ENCODE results near the gene TMEM164. TPM values are rescaled to one million over a fixed set of nuclear protein-coding genes. Genes with fewer than 3 reads are reported as not detected.

The TMEM164 gene
- polyA plus RNA-seq, 2 donors, result 7.1 to 11.9 TPM

DNA sequence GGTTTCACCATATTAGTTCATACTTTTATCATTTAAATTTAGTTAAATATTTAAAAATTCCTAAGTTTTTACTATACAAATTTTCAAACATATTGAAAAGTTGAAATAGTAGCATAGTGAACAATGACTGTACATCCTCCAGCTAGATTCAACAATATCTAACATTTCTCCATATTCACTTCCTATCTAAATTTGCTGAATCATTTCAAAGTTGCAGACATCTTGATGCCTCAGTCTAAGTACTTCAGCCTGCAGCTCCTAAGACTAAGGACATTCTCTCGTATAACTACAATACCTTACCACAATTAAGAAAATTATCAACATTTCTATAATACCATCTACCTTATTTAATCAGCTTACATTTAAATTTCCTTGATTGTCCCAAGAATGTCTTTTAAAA lies 132.7 kb downstream of the TMEM164 start:
- no peaks in the 10 kb centered on the region for H3K4me1 ChIP-seq (ENCODE audit: control insufficient read depth in 2 of 2, insufficient read depth in 2 of 2, low read length in 1 of 2)
- no peaks in the 10 kb centered on the region for H3K27me3 ChIP-seq (ENCODE audit: control insufficient read depth in 1 of 2, insufficient read depth in 2 of 2, low read length in 2 of 2)
- H3K4me3 ChIP-seq (ENCODE audit: low read depth in 1 of 2, low read length in 2 of 2), result no peak overlapping the region
- 84 to 96% methylated on average over 1 of the region's 1 CpG for WGBS, 2 donors
- no peaks in the 10 kb centered on the region for H3K36me3 ChIP-seq (ENCODE audit: control insufficient read depth in 2 of 2, insufficient read depth in 2 of 2, low read length in 1 of 2)
- H3K9me3 ChIP-seq (ENCODE audit: control insufficient read depth in 2 of 2, insufficient read depth in 1 of 2, low read depth in 1 of 2, low read length in 1 of 2), result no peaks in the 10 kb centered on the region
- H3K27ac ChIP-seq (ENCODE audit: low read depth in 2 of 2, low read length in 1 of 2), result no peak overlapping the region

- Histone ChIP-seq H3K27me3 (ENCODE audit: control insufficient read depth in 1 of 2, insufficient read depth in 2 of 2, low read length in 2 of 2) (no peaks in the 10 kb centered on the region), H3K4me1 (ENCODE audit: control insufficient read depth in 2 of 2, insufficient read depth in 2 of 2, low read length in 1 of 2) (no peaks in the 10 kb centered on the region), H3K9me3 (ENCODE audit: control insufficient read depth in 2 of 2, insufficient read depth in 1 of 2, low read depth in 1 of 2, low read length in 1 of 2) (no peaks in the 10 kb centered on the region), H3K4me3 (ENCODE audit: low read depth in 1 of 2, low read length in 2 of 2) (no peak overlapping the region), H3K36me3 (ENCODE audit: control insufficient read depth in 2 of 2, insufficient read depth in 2 of 2, low read length in 1 of 2) (no peaks in the 10 kb centered on the region), H3K27ac (ENCODE audit: low read depth in 2 of 2, low read length in 1 of 2) (no peak overlapping the region)
- 67 to 92% methylated on average over 4 of the region's 4 CpGs for WGBS, 2 donors
Measured at GRCh38 chrX:110136136-110136535, 133.2 kb downstream of the TMEM164 start.

DNA sequence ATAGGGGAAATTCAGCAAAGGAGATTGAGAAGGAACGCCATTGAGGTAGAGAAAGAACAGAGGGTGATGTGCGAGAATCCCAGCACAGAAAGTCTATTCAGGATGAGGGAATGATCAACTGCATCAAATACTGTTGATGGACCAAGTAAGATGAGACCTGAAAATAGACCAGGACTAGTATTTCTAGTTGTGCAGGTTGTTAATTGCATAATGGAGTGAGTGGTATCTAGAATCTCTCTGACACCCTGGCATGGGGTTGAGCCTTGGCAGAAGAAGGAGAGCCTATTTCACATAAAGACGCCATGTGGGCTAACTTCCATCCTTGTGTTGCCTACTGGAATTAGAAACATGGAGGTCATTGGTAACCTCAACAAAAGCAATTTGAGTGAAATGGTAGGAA lies 135.6 kb downstream of the TMEM164 start:
- peaks cover 0 to 6% of the 10 kb centered on the region in 2 donors for H3K4me1 ChIP-seq (ENCODE audit: control insufficient read depth in 2 of 2, insufficient read depth in 2 of 2, low read length in 1 of 2)
- no peak overlapping the region for H3K4me3 ChIP-seq (ENCODE audit: low read depth in 1 of 2, low read length in 2 of 2)
- no peak overlapping the region for H3K27ac ChIP-seq (ENCODE audit: low read depth in 2 of 2, low read length in 1 of 2)
- no peaks in the 10 kb centered on the region for H3K9me3 ChIP-seq (ENCODE audit: control insufficient read depth in 2 of 2, insufficient read depth in 1 of 2, low read depth in 1 of 2, low read length in 1 of 2)
- 79 to 91% methylated on average over 3 of the region's 3 CpGs for WGBS, 2 donors
- H3K27me3 ChIP-seq (ENCODE audit: control insufficient read depth in 1 of 2, insufficient read depth in 2 of 2, low read length in 2 of 2), result no peaks in the 10 kb centered on the region
- no peaks in the 10 kb centered on the region for H3K36me3 ChIP-seq (ENCODE audit: control insufficient read depth in 2 of 2, insufficient read depth in 2 of 2, low read length in 1 of 2)

- no peaks in the 10 kb centered on the region for H3K27me3 ChIP-seq (ENCODE audit: control insufficient read depth in 1 of 2, insufficient read depth in 2 of 2, low read length in 2 of 2)
- no peaks in the 10 kb centered on the region for H3K9me3 ChIP-seq (ENCODE audit: control insufficient read depth in 2 of 2, insufficient read depth in 1 of 2, low read depth in 1 of 2, low read length in 1 of 2)
- H3K36me3 ChIP-seq (ENCODE audit: control insufficient read depth in 2 of 2, insufficient read depth in 2 of 2, low read length in 1 of 2), result no peaks in the 10 kb centered on the region
- peaks cover 0 to 6% of the 10 kb centered on the region in 2 donors for H3K4me1 ChIP-seq (ENCODE audit: control insufficient read depth in 2 of 2, insufficient read depth in 2 of 2, low read length in 1 of 2)
- H3K27ac ChIP-seq (ENCODE audit: low read depth in 2 of 2, low read length in 1 of 2), result no peak overlapping the region
- no peak overlapping the region for H3K4me3 ChIP-seq (ENCODE audit: low read depth in 1 of 2, low read length in 2 of 2)
- 57 to 90% methylated on average over 1 of the region's 1 CpG for WGBS, 2 donors
Measured at GRCh38 chrX:110139172-110139571, 136.3 kb downstream of the TMEM164 start.

GRCh38 chrX:110142096-110142495 lies 139.2 kb downstream of the TMEM164 start:
- WGBS, 2 donors, result 28 to 57% methylated on average over 5 of the region's 5 CpGs
- H3K27me3 ChIP-seq (ENCODE audit: control insufficient read depth in 1 of 2, insufficient read depth in 2 of 2, low read length in 2 of 2), result no peaks in the 10 kb centered on the region
- H3K36me3 ChIP-seq (ENCODE audit: control insufficient read depth in 2 of 2, insufficient read depth in 2 of 2, low read length in 1 of 2), result peaks cover 0 to 2% of the 10 kb centered on the region in 2 donors
- no peaks in the 10 kb centered on the region for H3K9me3 ChIP-seq (ENCODE audit: control insufficient read depth in 2 of 2, insufficient read depth in 1 of 2, low read depth in 1 of 2, low read length in 1 of 2)
- H3K27ac ChIP-seq (ENCODE audit: low read depth in 2 of 2, low read length in 1 of 2), result peak overlapping the region in 1 of 2 donors; percentile 31
- H3K4me1 ChIP-seq (ENCODE audit: control insufficient read depth in 2 of 2, insufficient read depth in 2 of 2, low read length in 1 of 2), result peaks cover 0 to 8% of the 10 kb centered on the region in 2 donors
- no peak overlapping the region for H3K4me3 ChIP-seq (ENCODE audit: low read depth in 1 of 2, low read length in 2 of 2)

DNA sequence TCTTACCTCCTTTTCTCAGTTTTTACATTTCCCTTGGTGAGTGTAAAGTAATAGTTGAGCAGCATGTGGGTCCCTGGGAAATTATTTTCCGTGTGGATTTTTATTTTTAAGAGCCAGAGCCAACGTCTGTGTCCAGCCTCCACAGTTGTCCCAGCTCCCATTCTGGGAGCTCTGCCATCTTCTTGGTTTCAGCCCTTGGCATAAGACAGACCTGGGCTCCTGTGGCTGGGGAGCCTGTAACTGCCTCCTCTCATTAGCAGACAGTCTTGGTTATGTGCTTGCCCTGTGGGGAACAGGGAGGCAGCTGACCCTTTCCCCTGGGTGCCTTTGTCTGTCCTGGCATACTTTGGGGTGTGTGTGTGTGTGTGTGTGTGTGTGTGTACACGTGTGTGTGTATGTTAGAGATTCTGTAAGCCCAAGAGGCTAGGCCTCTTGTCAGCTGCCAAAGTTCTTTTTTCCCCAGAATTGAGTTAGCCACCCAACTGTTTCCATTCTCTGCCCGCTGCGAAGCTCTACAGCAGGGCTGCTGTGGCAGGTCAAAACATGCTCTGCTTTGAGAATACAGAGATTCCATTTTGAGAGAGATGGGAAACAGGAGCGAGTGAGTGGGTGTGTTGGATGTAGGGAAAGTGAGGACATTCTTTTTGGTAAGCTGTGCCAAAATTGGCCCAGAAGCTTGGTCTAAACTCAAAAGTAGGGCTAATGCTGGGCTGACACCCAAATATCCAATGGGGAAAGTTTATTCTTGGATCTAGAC lies 140.7 kb downstream of the TMEM164 start:
- H3K27me3 ChIP-seq (ENCODE audit: control insufficient read depth in 1 of 2, insufficient read depth in 2 of 2, low read length in 2 of 2), result no peaks in the 10 kb centered on the region
- 38 to 50% methylated on average over 6 of the region's 6 CpGs for WGBS, 2 donors
- no peak overlapping the region for H3K4me3 ChIP-seq (ENCODE audit: low read depth in 1 of 2, low read length in 2 of 2)
- H3K27ac ChIP-seq (ENCODE audit: low read depth in 2 of 2, low read length in 1 of 2), result peak overlapping the region in 1 of 2 donors; percentile 52
- peaks cover 0 to 8% of the 10 kb centered on the region in 2 donors for H3K4me1 ChIP-seq (ENCODE audit: control insufficient read depth in 2 of 2, insufficient read depth in 2 of 2, low read length in 1 of 2)
- H3K36me3 ChIP-seq (ENCODE audit: control insufficient read depth in 2 of 2, insufficient read depth in 2 of 2, low read length in 1 of 2), result peaks cover 0 to 2% of the 10 kb centered on the region in 2 donors
- H3K9me3 ChIP-seq (ENCODE audit: control insufficient read depth in 2 of 2, insufficient read depth in 1 of 2, low read depth in 1 of 2, low read length in 1 of 2), result no peaks in the 10 kb centered on the region

- H3K4me3 ChIP-seq (ENCODE audit: low read depth in 1 of 2, low read length in 2 of 2), result no peak overlapping the region
- peaks cover 0 to 8% of the 10 kb centered on the region in 2 donors for H3K4me1 ChIP-seq (ENCODE audit: control insufficient read depth in 2 of 2, insufficient read depth in 2 of 2, low read length in 1 of 2)
- no peak overlapping the region for H3K27ac ChIP-seq (ENCODE audit: low read depth in 2 of 2, low read length in 1 of 2)
- peaks cover 0 to 2% of the 10 kb centered on the region in 2 donors for H3K27me3 ChIP-seq (ENCODE audit: control insufficient read depth in 1 of 2, insufficient read depth in 2 of 2, low read length in 2 of 2)
- H3K36me3 ChIP-seq (ENCODE audit: control insufficient read depth in 2 of 2, insufficient read depth in 2 of 2, low read length in 1 of 2), result peaks cover 0 to 2% of the 10 kb centered on the region in 2 donors
- H3K9me3 ChIP-seq (ENCODE audit: control insufficient read depth in 2 of 2, insufficient read depth in 1 of 2, low read depth in 1 of 2, low read length in 1 of 2), result no peaks in the 10 kb centered on the region
Measured at GRCh38 chrX:110145311-110145710, 142.4 kb downstream of the TMEM164 start.

- H3K9me3 ChIP-seq (ENCODE audit: control insufficient read depth in 2 of 2, insufficient read depth in 1 of 2, low read depth in 1 of 2, low read length in 1 of 2), result no peaks in the 10 kb centered on the region
- peaks cover 0 to 8% of the 10 kb centered on the region in 2 donors for H3K4me1 ChIP-seq (ENCODE audit: control insufficient read depth in 2 of 2, insufficient read depth in 2 of 2, low read length in 1 of 2)
- H3K27ac ChIP-seq (ENCODE audit: low read depth in 2 of 2, low read length in 1 of 2), result peak overlapping the region in 1 of 2 donors; percentile 7
- H3K4me3 ChIP-seq (ENCODE audit: low read depth in 1 of 2, low read length in 2 of 2), result no peak overlapping the region
- peaks cover 0 to 2% of the 10 kb centered on the region in 2 donors for H3K36me3 ChIP-seq (ENCODE audit: control insufficient read depth in 2 of 2, insufficient read depth in 2 of 2, low read length in 1 of 2)
- WGBS, 2 donors, result 15 to 24% methylated on average over 4 of the region's 4 CpGs
- peaks cover 0 to 2% of the 10 kb centered on the region in 2 donors for H3K27me3 ChIP-seq (ENCODE audit: control insufficient read depth in 1 of 2, insufficient read depth in 2 of 2, low read length in 2 of 2)
Measured at GRCh38 chrX:110145854-110146253, 142.9 kb downstream of the TMEM164 start.

GRCh38 chrX:110146521-110146920 lies 143.6 kb downstream of the TMEM164 start:
- Histone ChIP-seq H3K4me1 (ENCODE audit: control insufficient read depth in 2 of 2, insufficient read depth in 2 of 2, low read length in 1 of 2) (peaks cover 0 to 8% of the 10 kb centered on the region in 2 donors), H3K27ac (ENCODE audit: low read depth in 2 of 2, low read length in 1 of 2) (no peak overlapping the region), H3K36me3 (ENCODE audit: control insufficient read depth in 2 of 2, insufficient read depth in 2 of 2, low read length in 1 of 2) (peaks cover 0 to 2% of the 10 kb centered on the region in 2 donors), H3K9me3 (ENCODE audit: control insufficient read depth in 2 of 2, insufficient read depth in 1 of 2, low read depth in 1 of 2, low read length in 1 of 2) (no peaks in the 10 kb centered on the region), H3K27me3 (ENCODE audit: control insufficient read depth in 1 of 2, insufficient read depth in 2 of 2, low read length in 2 of 2) (peaks cover 0 to 2% of the 10 kb centered on the region in 2 donors), H3K4me3 (ENCODE audit: low read depth in 1 of 2, low read length in 2 of 2) (no peak overlapping the region)
- 15 to 21% methylated on average over 2 of the region's 2 CpGs for WGBS, 2 donors

DNA sequence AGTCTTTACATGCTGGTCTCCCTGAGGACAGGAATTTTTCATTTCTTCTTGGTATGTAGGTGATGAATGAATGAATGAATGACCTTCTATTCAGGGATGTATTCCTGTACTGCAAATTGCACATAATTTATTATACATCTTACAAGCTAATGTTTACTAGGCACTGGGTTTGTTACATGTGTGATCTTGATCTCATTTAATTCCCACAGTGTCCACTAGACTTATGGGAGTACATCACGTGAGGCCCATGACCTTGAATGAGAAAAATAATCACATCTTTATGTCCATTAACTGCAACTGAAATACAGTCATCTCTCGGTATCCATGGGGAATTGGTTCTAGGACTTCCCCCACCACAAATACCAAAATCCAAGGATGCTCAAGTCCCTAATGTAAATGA lies 150.3 kb downstream of the TMEM164 start:
- H3K4me3 ChIP-seq (ENCODE audit: low read depth in 1 of 2, low read length in 2 of 2), result no peak overlapping the region
- H3K27ac ChIP-seq (ENCODE audit: low read depth in 2 of 2, low read length in 1 of 2), result no peak overlapping the region
- no peaks in the 10 kb centered on the region for H3K9me3 ChIP-seq (ENCODE audit: control insufficient read depth in 2 of 2, insufficient read depth in 1 of 2, low read depth in 1 of 2, low read length in 1 of 2)
- H3K4me1 ChIP-seq (ENCODE audit: control insufficient read depth in 2 of 2, insufficient read depth in 2 of 2, low read length in 1 of 2), result no peaks in the 10 kb centered on the region
- peaks cover 0 to 9% of the 10 kb centered on the region in 2 donors for H3K27me3 ChIP-seq (ENCODE audit: control insufficient read depth in 1 of 2, insufficient read depth in 2 of 2, low read length in 2 of 2)
- WGBS, 2 donors, result 81 to 96% methylated on average over 2 of the region's 2 CpGs
- no peaks in the 10 kb centered on the region for H3K36me3 ChIP-seq (ENCODE audit: control insufficient read depth in 2 of 2, insufficient read depth in 2 of 2, low read length in 1 of 2)

All from esophagus (tissue), 2 donors.